Activated CD4-positive, alpha-beta T cell treated with anti-CD3 and anti-CD28 coated beads for 48 hours (primary cell): ENCODE data around the gene ZSCAN29.

Experiments
- DNase-seq: peaks from one replicate; pipeline ENCODE4 v3.0.0-alpha.2; 2020

Gene ZSCAN29

GRCh38 chr15:43346305-43346704 is 24.5 kb downstream of the ZSCAN29 start:
- DNase-seq: no peak

- no peak for DNase-seq
These were observed 40.1 kb downstream of the ZSCAN29 start for GRCh38 chr15:43330780-43331087.

- peak; percentile 92 for DNase-seq
These were observed 40.7 kb downstream of the ZSCAN29 start, which contains the start of gene LCMT2 for GRCh38 chr15:43329960-43330779. TSS of gene LCMT2 (minus strand) at chr15:43330573. CDS start at chr15:43330489, 84 bp downstream.

- peak; percentile 5 for DNase-seq
These were observed 41.5 kb downstream of the ZSCAN29 start for GRCh38 chr15:43329217-43329959.

- DNase-seq: no peak
These were observed 45.7 kb downstream of the ZSCAN29 start for GRCh38 chr15:43325039-43325684.

- DNase-seq: no peak
These were observed 51.7 kb downstream of the ZSCAN29 start for GRCh38 chr15:43318990-43319771.

- DNase-seq: no peak
These were observed 53.2 kb downstream of the ZSCAN29 start for GRCh38 chr15:43317566-43318184.

- no peak for DNase-seq
These were observed 53.9 kb downstream of the ZSCAN29 start for GRCh38 chr15:43316971-43317346.

- DNase-seq: no peak
These were observed 54.5 kb downstream of the ZSCAN29 start for GRCh38 chr15:43316016-43316970.

GRCh38 chr15:43314171-43314570 is 56.7 kb downstream of the ZSCAN29 start:
- no peak for DNase-seq

GRCh38 chr15:43312378-43312777 is 58.5 kb downstream of the ZSCAN29 start:
- DNase-seq: no peak
